ENCODE results near the gene ENPP3.

The ENPP3 gene

DNA sequence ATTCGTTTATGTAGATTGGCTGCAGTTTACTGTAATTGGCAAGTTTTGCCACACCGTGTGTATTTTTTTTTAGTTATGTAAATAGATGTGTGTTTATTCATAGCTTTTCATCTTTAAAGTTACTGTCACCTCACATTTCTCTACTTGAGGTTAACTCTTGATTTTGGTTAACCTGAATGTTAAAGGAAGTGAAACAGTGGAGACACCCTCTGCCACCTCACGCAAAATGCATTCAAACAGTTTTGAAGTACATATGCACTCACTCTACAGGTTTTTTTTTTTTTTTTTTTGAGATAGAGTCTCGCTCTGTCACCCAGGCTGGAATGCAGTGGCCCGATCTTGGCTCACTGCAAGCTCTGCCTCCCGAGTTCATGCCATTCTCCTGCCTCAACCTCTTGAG is 46.4 kb downstream of the ENPP3 start:
- TF ChIP-seq SIN3A (IDR thresholded peaks at IDR 0.05; ENCODE audit: borderline replicate concordance, insufficient read depth, low read length) (no peak), FOXP2 (optimal IDR thresholded peaks at IDR 0.05; ENCODE audit: borderline replicate concordance, extremely low read depth, extremely low read length, insufficient read depth) (no peak), POLR2AphosphoS5 (IDR thresholded peaks at IDR 0.05; ENCODE audit: low read depth, low read length) (no peak), TAF1 (IDR thresholded peaks at IDR 0.05; ENCODE audit: borderline replicate concordance, insufficient read depth, low read length) (no peak)
- TF ChIP-seq, protein P1, sequence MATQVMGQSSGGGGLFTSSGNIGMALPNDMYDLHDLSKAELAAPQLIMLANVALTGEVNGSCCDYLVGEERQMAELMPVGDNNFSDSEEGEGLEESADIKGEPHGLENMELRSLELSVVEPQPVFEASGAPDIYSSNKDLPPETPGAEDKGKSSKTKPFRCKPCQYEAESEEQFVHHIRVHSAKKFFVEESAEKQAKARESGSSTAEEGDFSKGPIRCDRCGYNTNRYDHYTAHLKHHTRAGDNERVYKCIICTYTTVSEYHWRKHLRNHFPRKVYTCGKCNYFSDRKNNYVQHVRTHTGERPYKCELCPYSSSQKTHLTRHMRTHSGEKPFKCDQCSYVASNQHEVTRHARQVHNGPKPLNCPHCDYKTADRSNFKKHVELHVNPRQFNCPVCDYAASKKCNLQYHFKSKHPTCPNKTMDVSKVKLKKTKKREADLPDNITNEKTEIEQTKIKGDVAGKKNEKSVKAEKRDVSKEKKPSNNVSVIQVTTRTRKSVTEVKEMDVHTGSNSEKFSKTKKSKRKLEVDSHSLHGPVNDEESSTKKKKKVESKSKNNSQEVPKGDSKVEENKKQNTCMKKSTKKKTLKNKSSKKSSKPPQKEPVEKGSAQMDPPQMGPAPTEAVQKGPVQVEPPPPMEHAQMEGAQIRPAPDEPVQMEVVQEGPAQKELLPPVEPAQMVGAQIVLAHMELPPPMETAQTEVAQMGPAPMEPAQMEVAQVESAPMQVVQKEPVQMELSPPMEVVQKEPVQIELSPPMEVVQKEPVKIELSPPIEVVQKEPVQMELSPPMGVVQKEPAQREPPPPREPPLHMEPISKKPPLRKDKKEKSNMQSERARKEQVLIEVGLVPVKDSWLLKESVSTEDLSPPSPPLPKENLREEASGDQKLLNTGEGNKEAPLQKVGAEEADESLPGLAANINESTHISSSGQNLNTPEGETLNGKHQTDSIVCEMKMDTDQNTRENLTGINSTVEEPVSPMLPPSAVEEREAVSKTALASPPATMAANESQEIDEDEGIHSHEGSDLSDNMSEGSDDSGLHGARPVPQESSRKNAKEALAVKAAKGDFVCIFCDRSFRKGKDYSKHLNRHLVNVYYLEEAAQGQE (IDR thresholded peaks at IDR 0.05; ENCODE audit: insufficient read depth in 1 of 2, low read depth in 2 of 2, low read length in 2 of 2), result no peak

DNA sequence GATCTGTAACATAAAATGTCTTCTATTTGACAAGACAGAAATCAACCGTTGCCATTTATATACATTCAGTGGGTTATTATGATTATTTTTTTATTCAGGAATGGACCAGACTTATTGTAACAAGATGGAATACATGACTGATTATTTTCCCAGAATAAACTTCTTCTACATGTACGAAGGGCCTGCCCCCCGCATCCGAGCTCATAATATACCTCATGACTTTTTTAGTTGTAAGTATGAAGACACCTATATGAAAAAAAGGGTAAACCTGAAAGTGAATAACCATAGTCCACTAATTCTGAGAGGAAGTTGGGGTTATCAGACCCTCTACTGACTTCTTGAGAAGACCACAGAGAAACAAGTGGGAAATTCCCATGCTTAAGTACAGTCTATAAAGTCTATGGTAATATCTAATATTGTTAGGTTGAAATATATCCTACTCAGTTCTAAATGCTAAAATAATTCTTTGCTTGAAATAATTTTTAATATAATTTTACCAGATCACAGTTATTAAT is 48.2 kb downstream of the ENPP3 start:
- TF ChIP-seq TAF1 (IDR thresholded peaks at IDR 0.05; ENCODE audit: borderline replicate concordance, insufficient read depth, low read length), result no peak
- TF ChIP-seq FOXP2 (optimal IDR thresholded peaks at IDR 0.05; ENCODE audit: borderline replicate concordance, extremely low read depth, extremely low read length, insufficient read depth), result no peak
- no peak for TF ChIP-seq POLR2AphosphoS5 (IDR thresholded peaks at IDR 0.05; ENCODE audit: low read depth, low read length)
- TF ChIP-seq, protein P1 (IDR thresholded peaks at IDR 0.05; ENCODE audit: insufficient read depth in 1 of 2, low read depth in 2 of 2, low read length in 2 of 2), result no peak
- no peak for TF ChIP-seq SIN3A (IDR thresholded peaks at IDR 0.05; ENCODE audit: borderline replicate concordance, insufficient read depth, low read length)

DNA sequence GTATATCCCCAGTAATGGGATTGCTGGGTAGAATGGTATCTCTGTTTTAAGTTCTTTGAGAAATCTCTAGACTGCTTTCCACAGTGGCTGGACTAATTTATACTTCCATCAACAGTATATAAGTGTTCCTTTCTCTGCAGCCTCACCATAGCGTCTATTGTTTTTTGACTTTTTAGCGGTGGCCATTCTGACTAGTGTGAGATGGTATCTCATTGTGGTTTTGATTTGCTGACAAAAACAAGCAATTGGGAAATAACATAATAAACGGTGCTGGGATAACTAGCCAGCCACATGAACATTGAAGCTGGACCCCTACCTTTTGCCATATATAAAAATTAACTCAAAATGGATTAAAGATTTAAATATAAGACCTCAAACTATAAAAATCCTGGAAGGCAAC is 49.9 kb downstream of the ENPP3 start:
- TF ChIP-seq, protein P1 (IDR thresholded peaks at IDR 0.05; ENCODE audit: insufficient read depth in 1 of 2, low read depth in 2 of 2, low read length in 2 of 2), result no peak
- TF ChIP-seq POLR2AphosphoS5 (IDR thresholded peaks at IDR 0.05; ENCODE audit: low read depth, low read length), result no peak
- TF ChIP-seq FOXP2 (optimal IDR thresholded peaks at IDR 0.05; ENCODE audit: borderline replicate concordance, extremely low read depth, extremely low read length, insufficient read depth), result no peak
- TF ChIP-seq SIN3A (IDR thresholded peaks at IDR 0.05; ENCODE audit: borderline replicate concordance, insufficient read depth, low read length), result no peak
- no peak for TF ChIP-seq TAF1 (IDR thresholded peaks at IDR 0.05; ENCODE audit: borderline replicate concordance, insufficient read depth, low read length)

- TF ChIP-seq FOXP2 (optimal IDR thresholded peaks at IDR 0.05; ENCODE audit: borderline replicate concordance, extremely low read depth, extremely low read length, insufficient read depth) (no peak), SIN3A (IDR thresholded peaks at IDR 0.05; ENCODE audit: borderline replicate concordance, insufficient read depth, low read length) (no peak), TAF1 (IDR thresholded peaks at IDR 0.05; ENCODE audit: borderline replicate concordance, insufficient read depth, low read length) (no peak), POLR2AphosphoS5 (IDR thresholded peaks at IDR 0.05; ENCODE audit: low read depth, low read length) (no peak)
- TF ChIP-seq, protein P1 (IDR thresholded peaks at IDR 0.05; ENCODE audit: insufficient read depth in 1 of 2, low read depth in 2 of 2, low read length in 2 of 2), result no peak
Observed at GRCh38 chr6:131688286-131688685, 51.2 kb downstream of the ENPP3 start.

GRCh38 chr6:131692031-131692430 is 54.9 kb downstream of the ENPP3 start:
- TF ChIP-seq FOXP2 (optimal IDR thresholded peaks at IDR 0.05; ENCODE audit: borderline replicate concordance, extremely low read depth, extremely low read length, insufficient read depth) (no peak), SIN3A (IDR thresholded peaks at IDR 0.05; ENCODE audit: borderline replicate concordance, insufficient read depth, low read length) (no peak), TAF1 (IDR thresholded peaks at IDR 0.05; ENCODE audit: borderline replicate concordance, insufficient read depth, low read length) (no peak), POLR2AphosphoS5 (IDR thresholded peaks at IDR 0.05; ENCODE audit: low read depth, low read length) (no peak)
- TF ChIP-seq, protein P1 (IDR thresholded peaks at IDR 0.05; ENCODE audit: insufficient read depth in 1 of 2, low read depth in 2 of 2, low read length in 2 of 2), result no peak
